ENCODE results near the gene WNT3A.

Gene WNT3A

DNA sequence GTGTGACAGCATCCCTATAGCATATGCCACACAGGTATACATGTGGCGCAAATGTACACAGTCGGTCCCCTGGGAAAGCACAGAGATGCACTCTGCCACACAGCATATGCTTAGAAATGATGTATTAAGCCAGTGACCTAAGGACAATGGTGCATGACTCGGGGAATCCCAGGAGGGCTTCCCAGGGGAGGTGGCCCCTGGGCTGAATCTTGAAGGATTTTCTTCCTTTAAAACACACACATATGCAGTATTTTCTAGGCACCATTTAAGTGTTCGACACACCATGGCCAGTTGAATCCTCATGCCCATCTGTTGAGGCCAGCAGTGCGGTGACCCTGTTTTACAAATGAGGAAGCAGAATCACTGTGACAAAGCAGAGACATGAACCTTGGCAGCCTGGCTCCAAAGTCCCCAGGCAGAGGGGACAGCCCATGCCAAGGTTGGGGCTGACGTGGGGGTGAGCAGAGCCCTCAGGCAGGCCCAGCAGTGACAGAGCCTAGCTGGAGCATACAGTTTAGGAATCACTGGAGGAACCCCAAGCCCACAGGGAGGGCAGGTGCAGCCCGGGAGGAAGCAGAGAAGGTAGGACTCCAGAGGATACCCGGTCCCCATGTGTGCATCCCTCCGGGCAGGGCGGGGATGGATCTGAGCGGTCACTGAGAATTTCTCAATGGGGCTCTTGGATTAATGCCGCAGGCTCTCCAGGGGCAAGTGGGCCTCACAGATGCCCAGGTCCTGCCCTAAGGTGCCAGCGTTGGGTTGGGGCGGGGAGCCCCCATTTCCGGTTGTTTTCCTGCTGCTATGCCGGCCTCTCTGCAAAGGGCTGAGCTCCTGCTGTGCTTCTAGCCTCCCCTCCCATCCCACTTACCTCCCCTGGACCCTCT is 28.4 kb downstream of the WNT3A start:
- DNase-seq: no peak

DNA sequence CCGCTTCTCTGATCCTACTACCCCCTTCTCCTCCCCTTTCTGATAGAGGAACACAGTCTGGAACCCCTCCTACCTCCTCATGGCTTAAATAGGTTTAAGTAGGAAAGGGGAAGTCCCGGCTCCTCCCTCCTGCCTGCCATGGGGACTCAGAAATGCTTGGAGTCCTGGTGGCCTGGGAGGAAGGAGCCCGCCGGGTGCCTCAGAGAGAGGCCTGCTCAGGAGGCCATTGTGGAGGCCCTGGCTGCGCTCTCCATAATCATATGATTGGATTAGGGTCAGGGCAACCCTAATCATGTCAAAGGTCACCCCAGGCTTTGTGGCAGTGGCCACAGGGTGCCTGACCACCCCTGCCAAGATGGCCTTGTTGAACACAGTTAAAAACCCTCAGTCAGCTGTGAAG is 29.0 kb downstream of the WNT3A start:
- no peak for DNase-seq

DNA sequence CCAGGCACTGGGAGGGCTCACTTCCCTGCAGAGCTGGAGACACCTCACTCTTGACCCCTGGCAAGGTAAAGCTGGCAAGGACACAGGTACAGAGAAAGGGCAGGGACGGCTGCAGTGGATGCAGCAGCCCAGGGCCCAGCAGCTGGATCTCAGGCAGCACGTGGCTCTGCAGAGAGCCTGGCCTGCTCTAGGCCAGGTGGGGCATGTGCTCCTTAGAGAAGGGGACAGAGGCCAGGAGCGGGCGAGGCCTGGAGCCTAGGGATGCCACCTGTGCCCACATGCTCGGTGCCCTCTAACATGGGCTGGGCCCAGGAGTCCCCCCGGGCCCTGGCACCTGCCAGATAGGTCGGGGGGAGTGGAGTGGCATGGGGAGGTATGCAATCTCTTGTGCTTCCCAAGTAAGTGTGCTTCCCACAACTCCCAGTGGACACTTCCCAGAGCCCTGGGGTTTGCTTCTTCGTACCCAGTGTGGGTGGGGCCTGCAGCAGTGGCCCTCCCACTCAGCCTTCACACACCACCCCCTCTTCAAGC is 30.0 kb downstream of the WNT3A start:
- no peak for DNase-seq

DNA sequence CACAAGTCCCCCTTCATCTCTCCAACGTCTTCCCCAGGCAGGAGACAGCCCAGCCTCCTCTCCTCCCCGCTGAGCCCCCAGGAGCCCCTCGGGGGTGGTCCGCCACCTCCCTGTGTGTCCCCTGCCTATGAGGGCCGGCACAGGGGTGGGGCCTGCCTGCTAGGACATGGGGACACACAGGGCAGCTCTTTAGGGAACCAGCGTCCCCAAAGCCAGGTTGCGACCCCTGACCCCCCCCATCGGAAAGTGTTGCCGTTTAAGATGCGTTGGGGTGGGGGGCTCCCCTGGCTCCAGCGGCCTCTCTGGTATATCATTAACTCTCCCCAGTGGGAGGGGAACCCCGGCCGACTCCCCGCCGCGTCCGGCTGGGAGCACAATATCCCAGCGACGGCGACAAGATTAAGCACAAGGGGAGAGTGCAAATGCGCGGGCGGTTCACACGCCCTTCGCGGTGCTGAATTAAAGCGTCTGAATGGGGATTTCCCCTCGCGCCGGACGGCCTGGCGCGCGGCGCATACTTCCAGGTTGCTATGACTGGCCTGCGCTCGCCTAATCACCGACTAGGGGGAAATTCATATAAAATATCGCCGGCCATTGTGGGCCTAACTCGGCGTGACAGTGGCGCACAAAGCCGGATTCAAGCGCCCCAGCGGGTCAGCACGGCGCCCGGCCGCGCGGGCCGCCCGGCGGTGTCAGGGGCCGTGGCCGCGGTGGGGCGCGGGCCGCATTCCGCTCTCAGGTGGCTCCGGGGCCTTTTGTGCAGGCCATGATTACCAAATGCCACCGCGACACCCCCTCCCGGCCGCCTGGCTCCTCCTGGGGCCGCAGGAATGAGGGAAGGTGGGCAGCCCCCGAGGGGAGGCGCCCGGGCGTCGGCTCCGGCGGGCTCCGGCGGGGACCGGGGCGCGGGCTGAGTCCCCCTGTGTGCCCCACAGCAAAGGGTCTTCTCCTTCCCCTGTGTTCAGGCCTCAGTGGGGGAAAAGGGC is 30.9 kb downstream of the WNT3A start:
- DNase-seq: peak; percentile 36

DNA sequence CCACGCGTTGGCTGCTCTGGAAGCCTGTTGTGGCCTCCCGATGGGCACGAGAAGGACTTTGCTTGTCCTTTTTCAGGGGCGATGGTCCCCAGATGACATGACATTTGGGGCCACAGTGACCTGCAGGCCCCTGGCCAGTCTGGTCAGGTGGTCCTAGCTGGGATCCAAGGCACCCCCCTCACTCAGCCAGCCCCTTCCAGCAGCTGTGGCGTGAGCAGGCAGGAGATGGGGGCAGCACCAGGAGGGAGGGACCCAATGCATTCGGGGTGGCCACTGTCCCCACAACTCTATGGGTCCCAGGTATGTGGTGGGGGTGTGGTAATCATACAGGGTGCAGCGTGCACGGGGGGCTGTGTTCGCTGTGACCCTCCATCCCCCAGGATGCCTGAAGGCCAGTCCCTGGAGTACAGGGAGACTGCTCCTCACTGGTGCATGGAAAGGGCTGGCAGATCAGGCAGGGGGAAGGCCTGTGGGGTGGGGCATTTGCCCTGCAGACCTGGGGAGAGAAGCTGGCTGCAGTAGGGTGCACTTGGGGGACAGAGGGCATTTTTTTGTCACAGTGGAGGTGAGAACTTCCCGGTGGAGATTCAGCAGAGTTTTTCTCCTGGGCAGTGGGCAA is 31.7 kb downstream of the WNT3A start:
- no peak for DNase-seq

DNA sequence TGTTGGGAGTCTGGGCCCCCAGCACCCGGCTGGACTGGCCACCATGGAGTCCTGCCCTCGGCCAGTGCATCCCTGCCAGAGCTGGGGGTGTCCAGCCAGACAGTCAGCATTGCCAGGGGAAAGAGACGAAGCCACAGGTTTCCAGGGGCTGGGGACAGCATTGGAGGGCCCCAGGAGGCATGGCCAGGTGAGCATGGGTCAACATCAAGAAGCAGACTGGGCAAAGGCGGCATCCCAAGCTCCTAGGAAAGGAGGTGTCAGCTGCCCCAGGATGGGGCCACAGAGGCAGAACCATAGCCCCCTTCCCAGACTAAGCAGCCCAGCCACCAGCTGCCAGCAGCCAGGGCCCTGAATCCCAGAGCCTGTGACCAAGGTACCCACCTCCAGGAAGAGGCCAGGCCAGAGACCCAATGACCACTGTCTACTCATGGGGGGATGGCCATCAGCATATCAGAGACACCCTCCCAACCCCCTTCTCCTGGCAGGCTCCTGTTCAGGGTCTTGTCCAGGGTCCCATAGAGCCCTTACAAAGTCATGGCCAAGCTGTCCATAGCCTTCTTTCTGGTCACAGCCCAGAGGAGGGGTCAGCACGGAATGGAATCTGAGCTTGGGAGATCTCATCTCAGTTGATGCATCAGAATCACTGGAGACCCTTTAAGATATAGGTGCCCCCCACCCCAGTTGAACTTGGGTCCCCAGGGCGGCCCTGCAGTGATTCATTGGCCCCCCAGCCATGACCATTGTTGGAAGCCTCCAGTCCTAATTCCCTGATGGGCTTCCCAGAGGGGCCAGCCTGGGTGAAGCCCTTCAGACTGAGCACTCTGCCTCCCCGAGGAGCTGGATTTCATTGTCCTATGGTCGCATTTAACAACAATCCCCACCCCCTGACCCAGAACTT is 32.5 kb downstream of the WNT3A start:
- DNase-seq: no peak

DNA sequence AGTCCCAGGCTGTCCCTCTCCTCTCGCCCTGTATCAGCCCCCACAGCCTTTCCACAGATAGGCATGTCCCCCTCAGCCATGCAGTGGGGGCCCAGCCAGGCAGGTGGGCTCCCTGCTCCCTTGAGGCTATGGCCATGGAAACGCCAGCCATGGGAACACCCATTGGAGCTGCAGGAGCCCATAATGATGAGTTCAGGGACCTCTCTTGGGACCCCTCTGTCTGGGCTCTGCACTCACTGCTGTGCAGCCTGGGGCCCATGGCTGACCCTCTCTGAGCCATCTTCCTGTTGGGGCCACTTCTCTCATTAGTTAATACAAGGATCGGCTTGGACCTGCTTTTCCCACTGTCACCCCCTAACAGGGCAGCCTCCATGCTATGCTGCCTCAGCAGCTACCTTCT is 33.2 kb downstream of the WNT3A start:
- no peak for DNase-seq

DNA sequence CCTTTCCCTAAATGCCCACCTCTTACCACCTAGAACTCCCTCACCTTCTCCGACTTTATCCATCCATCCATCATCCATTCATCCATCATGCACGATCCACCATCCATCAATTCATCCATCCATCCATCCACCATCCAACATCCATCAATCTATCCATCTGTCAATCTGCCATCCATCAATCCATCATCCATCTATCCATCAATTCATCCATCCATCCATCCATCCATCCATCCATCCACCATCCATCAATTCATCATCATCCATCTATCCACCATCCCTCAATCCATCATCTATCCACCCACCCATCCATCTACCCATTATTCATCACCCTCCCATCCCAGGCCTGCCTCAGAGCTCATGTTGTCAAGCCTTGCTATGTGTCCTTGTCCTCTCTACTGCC is 34.5 kb downstream of the WNT3A start:
- no peak for DNase-seq

DNA sequence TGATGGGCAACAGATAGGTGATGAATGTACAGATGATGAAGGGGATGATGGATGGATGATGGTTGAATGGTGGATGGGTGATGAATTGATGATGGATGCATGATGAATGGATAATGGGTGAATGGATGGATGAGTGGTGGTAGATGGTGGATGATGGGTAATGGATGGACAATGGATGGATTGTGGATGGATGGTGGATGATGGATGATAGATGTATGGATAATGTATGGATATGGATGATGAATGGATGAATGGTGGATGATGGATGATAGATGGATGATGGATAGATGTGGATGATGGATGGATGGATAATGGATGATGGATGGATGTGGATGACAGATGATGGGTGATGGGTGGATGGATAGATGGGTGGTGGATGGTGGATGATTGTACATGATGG is 35.7 kb downstream of the WNT3A start:
- no peak for DNase-seq

DNA sequence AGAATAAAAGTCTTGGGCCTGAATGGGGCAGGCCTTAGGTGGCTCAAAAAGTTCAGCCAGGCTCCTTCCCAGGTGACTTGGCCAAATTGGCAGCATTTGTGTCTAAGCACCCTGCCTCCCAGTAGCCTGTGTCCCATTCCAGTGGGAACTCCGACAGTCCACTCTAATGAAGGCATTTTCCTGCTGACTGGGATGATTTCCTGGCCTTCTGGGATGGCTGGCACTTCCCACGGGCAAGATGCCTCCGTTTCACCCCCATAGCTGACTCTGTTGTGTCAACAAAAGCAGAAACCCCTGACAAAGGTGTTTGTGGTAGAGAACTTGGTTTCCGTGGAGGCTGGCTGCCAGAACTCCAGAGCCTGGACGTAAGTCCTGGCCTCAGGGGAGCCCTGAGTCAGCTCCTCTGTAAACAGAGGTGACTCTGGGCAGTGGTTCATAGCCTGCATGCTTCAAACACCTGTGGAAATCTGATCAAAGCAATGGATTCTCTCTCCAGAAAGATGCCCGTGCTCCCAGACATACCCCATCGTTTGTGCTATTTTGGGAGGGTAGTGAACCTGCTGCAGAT is 36.6 kb downstream of the WNT3A start:
- no peak for DNase-seq

DNA sequence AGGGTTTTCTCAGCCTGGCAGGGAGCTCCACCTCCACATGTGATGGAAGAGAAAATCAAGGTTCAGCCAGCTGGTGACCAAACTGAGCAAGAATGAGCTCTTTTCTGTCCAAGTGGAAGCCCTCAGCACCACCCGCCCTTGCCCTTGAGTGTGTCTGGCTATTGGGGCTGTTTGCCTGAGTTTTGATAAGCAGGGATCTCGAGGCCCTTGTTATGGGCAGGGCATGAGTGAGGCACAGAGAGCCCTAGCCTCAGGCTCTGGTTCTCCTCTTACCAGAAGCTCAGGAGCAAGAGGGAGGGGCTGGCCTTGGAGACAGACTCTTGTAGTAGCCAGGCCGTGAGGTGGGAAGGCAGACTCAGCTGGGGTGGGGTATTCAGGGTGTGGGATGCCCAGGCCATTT is 38.2 kb downstream of the WNT3A start:
- no peak for DNase-seq

DNA sequence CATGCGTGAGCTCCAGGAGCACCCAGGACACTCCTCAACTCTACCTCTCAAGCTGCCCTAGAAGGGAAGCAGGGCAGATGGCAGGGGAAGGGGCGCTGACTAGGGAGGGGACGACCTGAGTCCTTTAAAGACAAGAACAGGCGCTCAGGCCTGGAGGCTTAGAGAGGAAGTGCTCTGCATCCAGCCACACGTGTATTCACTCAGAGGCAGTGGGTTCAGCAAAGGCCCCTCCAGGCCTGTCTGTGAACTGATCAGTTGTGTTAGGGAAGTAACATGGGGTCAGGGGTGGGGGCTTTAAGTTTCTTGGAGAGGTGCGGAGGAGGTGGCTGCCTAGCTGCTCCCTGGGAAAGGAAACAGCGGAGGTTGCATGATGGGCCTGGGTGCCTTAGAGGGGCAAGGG is 38.6 kb downstream of the WNT3A start:
- no peak for DNase-seq

DNA sequence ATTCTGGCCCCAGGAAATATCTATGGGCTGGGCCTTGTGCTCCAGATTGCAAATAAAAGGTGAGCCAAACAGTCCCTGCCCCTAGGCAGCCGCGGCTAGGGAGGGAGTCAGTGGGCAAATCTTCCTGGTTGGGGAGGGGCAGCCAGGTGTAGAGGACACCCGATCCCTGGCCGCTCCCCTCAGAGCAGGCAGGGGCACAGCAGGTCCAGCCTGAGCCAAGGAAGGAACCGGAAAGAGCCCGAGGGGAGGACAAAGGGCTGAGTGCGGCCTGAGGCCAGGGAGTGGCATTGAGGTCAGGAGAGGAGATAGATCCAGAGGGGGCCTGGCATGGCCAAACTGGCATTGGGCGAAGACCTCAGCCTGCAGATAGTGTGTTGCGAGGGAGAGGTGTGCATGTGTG is 39.1 kb downstream of the WNT3A start:
- no peak for DNase-seq

DNA sequence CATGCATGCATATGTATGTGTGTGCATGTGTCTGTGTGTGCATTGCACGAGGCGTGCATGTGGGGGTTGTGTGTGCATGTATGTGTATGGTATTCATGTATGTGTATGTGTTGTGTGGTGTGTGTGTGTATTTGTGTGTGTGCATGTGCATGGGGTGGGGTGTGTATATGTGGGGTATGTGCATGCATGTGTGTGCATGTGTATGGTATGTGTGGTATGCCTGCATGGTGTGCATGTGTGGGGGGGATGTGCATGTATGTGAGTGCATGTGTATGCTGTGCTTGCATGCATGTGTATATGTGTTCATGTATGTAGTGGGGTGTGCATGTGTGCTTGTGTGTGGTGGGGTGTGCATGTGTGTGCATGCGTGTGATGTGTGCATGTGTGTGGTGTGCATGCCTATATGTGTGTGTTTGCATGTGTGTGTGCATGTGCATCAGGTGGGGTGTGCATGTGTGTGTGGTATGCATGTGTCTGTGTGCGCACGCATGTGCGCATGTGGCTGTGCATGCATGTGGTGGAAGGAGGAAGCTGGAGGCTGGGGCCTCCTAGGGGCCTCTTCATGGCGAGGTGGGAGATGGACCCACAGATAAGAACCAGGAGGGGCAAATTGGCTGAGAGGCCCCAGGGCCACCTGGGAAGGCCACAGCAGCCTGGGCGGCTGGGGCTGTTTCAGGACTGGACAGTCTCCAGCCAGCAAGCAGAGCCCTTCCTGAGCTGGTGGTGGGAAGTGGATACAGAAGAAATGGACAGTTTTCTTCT is 39.8 kb downstream of the WNT3A start:
- no peak for DNase-seq

DNA sequence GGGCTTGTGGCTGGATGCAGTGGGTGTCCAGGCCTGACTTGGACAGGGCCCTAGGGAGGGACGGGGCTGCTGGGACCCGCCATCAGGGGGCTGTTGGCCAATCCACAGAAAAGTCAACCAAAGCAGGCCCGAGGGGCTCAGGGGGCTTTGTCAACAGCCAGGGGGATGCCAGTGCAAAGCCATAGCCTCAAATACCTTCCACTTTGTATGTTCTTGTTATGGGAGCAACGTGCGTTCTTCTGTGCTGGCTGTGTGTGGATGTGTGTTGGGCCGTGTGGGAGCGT is 40.3 kb downstream of the WNT3A start:
- DNase-seq: no peak

DNA sequence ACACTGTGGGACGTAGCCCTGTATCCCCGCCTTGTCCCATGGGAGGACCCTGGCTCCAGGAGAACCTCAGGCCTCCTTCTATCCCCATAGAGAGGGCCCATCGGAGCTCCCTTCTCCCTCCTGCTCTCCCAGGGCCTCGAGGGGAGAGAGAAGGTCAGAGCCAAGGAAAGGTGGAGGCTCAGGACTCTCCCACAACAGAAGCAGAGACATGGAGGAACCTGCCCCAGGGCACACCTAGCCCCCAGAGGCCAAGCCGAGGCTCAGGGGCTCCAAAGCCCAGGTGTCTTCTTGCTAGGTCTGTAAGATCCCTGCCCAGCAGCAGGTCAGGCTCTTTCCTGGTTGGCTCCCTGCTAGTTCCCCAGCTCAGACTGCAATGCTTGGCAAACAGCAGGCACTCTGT is 41.3 kb downstream of the WNT3A start:
- no peak for DNase-seq

DNA sequence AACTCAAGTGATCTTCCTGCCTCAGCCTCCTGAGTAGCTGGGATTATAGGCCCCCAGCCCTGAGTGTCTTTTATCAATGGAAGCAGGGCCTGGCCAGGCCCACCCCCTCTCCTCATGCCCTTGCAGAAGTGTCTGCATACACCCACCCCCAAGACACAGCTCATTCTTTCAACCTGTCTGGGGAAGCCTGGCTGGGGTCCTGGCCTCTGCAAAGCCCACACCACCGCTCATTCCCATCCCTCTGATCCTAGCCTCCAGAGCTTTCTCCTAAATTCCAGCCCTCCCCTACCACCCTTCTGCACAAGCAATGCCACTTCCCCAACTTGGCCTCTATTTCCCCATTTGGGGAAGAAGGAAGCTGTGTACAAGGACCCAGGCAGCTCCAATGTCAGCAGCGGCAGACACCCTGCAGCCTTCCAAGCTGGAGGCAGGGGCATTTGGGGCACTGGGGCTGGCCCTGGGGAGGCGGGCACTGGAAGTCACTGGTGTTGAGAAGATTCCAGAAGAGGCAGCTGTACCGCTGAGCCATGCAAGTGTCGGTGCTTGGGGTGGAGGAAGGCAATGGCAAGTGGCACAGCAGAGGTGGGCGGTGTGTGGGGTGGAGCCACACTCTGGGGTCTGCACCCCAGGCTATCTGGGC is 42.0 kb downstream of the WNT3A start:
- no peak for DNase-seq

DNA sequence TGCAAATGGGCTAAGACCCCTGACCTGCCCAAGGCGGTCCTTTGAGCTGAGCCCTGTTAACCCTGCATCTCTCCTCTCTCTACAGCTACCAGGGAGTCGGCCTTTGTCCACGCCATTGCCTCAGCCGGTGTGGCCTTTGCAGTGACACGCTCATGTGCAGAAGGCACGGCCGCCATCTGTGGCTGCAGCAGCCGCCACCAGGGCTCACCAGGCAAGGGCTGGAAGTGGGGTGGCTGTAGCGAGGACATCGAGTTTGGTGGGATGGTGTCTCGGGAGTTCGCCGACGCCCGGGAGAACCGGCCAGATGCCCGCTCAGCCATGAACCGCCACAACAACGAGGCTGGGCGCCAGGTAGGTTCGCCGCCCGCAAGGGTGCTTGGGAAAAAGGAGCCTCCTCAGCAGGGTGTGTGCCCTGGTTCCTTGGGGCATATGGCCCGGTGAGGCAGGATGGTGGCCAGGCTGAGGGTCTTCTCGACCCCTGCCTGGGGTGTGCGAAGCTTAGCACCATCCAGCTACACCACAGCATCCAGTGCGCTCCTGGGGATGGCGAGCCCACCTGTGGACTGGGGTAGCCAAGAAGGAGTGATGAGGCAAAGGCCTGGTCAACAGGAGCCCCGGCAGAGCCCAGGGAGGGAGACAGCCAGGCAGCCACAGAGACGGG is 43.9 kb downstream of the WNT3A start:
- DNase-seq: no peak

DNA sequence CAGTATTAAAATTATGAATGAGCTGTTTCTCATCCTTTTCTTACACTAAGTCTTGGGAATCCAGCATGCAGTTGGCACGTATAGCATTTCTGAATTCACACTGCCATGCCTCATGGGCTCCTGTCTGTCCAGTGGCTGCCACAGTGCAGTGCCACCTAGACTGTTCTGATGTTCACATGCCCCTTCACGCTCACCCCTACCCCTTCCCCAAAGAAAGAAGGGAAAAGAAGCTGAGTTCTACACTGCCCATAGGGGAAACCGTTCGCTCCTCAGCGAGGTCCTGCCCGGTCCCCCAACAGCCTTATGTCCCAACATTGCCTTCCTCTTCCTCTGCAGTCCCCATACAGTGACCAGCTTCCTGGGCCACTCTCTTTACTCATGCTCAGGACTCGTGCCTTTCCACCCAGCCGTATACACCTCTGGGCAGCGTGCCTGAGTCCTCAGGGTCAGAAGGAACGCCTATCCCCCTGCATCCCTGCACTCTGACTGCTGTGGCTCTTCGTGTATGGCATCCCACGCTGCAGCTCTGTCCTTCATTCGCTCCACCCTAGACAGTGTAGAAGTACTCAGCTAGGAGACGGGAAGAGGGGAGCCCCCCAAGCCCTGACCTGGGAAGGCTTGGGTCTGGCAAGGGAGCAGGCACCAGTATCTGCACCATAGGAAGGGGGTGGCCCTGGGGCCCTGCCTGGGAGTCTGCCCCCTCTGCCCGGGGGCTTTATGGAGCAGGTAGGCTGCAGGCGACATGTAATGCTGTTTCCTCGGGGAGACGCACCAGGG is 51.6 kb downstream of the WNT3A start:
- no peak for DNase-seq
